ENCODE data around the gene ANLN.
"Not testable (repeated sequence)": the region's sequence is repeated elsewhere in the genome, so short reads cannot be mapped to it uniquely, and the experiment has no call there.

Gene ANLN

DNA sequence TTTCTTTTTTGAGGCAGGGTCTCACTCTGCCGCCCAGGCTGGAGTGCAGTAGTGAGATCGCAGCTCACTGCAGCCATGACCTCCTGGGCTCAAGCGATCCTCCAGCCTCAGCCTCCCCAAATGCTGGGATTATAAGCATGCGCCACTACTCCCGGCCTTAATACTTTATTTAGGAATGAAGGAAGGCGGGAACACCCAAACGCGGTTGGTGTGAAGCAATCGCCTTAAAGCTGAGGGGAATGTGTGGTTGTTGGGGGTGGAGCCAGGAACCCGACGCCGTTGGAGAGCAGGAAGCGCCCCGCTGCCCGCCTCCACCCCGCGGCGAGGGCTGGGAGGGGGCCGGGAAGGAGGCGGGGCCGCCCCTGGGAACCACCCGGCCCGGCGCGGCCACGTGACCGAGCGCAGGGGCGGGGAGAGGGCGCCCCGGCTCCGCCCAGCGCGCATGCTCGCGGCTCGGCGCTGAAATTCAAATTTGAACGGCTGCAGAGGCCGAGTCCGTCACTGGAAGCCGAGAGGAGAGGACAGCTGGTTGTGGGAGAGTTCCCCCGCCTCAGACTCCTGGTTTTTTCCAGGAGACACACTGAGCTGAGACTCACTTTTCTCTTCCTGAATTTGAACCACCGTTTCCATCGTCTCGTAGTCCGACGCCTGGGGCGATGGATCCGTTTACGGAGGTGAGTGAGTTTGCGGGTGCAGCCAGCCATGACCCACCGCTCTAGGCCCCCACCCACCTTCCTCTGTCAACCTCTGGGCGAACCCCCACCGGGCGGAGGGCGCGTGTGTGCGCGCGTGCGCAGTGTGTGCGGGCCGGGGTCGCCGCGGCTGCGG lies at the start of gene ANLN:
ANLN (plus strand) TSS at position 492 of the 828 bp plus-strand sequence; CDS start at position 657, 165 bp downstream.
- peak; percentile 98 for DNase-seq (ENCODE audit: low spot score)

- no peak for DNase-seq (ENCODE audit: low spot score)
Measured at GRCh38 chr7:36343548-36343947, 46.1 kb upstream of the ANLN start.

DNA sequence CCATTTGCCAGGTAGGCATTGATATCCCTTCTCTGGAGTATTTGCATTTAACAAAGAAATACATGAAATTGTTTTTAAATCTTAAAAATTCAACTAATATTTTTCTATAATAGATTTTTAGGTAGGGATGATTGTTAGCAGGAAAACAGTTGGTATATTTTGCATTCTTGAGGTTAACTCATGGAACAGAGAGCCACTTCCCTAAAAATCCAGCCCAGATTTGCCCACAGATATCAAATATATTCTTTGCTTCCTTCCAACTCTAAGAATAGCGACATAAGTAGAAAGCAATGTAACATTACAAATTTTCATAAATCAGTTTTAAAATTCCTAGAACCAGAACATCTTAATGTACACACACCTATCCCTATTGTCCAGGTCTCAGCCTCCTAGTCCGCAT lies 45.0 kb upstream of the ANLN start:
- no peak for DNase-seq (ENCODE audit: low spot score)

DNA sequence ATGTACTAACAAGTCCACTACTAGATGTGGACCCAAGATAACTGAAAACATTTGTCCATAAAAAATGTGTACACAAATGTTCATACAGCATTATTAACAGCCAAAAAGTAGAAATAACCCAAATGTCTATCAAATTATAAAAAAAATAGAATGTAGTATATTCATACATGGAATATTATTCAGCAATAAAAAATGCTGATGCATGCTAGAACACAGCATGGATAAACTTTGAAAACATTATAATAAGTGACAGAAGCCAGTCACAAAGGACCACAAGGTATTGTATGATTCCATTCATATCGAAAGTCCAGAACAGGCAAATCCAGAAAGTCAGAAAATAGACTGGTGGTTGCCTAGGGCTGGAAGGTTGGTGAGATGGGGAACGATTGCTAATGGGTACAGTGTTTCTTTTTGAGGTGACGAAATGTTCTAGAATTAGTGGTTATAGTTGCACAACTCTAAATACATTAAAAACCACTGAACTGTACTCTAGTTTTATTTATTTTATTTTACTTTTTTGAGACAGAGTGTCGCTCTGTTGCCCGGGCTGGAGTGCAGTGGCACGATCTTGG lies 43.3 kb upstream of the ANLN start:
- no peak for DNase-seq (ENCODE audit: low spot score)

GRCh38 chr7:36348256-36348655 lies 41.4 kb upstream of the ANLN start:
- no peak for DNase-seq (ENCODE audit: low spot score)

- no peak for DNase-seq (ENCODE audit: low spot score)
Measured at GRCh38 chr7:36348771-36349170, 40.9 kb upstream of the ANLN start.

GRCh38 chr7:36349626-36350025 lies 40.0 kb upstream of the ANLN start:
- no peak for DNase-seq (ENCODE audit: low spot score)

GRCh38 chr7:36355490-36355889 lies 34.2 kb upstream of the ANLN start:
- DNase-seq (ENCODE audit: low spot score), result no peak

GRCh38 chr7:36357054-36357453 lies 32.6 kb upstream of the ANLN start:
- DNase-seq (ENCODE audit: low spot score), result no peak

DNA sequence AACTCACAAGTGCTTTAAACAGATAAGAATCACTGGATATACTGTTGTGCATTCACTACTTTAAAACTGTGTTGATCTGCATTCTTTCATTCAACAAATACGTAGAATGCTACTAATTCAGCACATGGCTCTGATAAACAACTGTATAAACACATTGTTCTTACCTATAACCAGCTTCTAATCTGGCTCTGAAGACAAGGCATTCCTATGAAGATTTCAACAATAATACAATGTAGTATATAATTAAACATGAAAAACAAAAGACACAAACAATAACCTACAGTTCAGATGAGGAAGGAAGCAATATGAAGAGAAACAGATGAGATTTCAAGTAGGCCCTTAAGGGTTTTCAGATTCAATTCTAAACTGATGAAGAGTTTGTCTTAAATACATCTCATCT lies 31.1 kb upstream of the ANLN start:
- no peak for DNase-seq (ENCODE audit: low spot score)

DNA sequence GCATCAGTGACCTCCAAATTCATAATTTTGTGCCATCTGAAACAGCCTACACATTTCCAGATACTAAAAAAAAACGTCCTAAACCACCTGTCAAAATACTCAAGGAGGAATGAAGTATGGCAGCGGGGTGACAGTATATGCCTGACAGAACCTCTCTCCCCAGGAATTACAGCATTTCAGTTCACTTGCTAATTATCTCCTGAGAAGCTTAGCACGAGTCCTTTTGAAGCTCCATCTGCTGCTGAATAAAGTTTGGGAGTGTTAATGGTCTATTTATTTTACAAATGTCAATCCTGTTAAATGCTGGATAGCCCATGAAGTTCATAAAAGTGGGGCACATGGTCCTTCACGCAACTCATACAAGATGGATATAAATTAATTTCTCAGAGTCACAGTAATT lies 29.4 kb upstream of the ANLN start:
- no peak for DNase-seq (ENCODE audit: low spot score)

DNA sequence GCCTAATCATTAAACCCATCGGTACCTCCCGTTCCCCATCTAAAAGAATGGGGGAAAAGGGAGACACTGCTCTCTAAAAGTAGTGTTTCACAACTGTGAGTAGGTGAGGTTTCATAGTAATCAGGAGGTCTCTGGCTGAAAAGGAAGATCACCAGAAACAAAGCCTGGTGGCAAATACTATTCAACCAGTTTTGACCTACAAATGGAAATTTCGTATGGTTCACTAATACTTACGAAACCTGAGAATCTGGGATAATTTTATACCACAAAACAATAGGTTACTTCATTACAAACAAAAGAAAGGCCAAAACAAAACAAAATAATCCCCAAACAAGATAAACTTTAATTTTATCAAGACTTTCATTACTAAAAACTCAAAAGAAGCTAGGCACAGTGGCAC lies 28.4 kb upstream of the ANLN start:
- DNase-seq (ENCODE audit: low spot score), result no peak

DNA sequence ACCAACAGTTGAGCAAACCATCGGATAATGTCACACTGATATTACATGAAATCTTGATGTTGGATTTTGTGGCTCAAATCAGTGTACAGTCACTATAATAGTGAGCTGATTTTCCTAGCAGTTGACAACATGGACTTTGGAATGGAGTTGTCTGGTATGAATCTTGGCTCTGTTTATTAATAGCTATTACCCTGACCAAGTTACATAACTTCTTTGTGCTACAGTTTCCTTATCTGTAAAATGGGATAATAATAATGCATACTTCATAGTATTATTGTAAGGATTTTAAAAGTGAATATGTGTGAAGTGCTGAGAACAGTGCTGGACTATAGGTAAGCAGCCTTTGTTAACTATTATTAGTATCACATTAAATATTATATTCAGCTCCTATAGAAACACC lies 26.1 kb upstream of the ANLN start:
- DNase-seq (ENCODE audit: low spot score), result no peak

- no peak for DNase-seq (ENCODE audit: low spot score)
Measured at GRCh38 chr7:36366005-36366717, 23.5 kb upstream of the ANLN start.

DNA sequence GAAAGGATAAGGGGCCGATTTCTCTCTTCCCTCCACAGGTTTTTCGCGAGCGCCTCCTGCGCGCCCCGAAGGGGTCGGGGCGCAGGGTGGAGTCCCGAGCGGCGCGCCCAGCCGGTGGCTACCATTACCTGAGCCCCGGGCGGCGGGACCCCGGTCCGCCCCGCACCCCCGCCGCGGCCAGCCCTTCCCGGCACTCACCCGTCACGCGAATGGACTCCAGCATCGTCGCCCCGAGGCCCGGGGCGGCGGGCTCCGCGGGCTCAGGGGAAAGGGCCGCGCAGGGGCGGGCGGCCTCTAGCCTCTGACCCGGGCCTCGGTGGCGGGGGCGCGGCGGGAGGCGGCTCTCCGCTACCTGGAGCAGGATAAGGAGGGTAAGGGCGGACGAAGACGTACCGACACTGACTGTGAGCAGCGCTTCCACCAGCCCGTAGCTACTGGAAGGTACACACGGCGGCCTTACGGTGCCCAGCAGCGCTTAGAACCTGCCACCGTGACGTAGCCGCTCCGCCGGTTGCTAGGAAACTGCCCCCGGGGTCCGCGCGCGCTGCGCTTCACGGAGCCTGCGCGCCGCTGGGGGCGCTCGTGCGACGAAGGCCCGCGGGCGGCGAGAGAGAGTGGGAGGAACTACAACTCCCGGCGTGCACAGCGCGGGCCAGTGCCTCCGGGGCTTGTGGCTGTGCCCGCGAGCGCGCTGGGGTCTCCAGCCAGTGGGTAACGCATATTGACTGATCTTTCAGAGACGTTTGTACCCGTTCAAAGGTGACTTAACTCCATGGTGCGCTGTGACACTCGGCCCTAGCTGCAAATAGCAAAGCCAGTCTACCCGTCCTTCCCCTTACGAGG lies 22.7 kb upstream of the ANLN start:
- DNase-seq (ENCODE audit: low spot score), result peak; percentile 96

DNA sequence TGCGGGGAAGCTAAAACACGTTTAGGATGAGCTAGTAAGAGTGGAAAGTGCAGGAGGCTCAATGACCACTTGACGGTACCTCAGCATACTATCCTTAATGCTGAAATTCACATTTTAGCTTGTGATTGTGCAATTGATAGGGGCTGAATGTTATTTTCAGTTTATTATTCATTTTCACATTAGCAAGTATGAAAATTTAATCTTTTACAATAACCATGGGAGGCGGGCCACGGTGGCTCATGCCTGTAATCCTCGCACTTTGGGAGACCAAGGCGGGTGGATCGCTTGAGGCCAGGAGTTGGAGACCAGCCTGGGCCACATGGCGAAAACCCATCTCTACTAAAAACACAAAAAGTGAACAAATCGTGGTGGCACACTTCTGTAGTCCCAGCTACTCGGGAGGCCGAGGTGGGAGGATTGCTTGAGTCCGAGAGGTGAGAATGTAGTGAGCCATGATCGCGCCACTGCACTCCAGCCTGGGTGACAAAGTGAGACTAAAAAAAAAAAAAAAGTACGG lies 22.0 kb upstream of the ANLN start:
- no peak for DNase-seq (ENCODE audit: low spot score)

DNA sequence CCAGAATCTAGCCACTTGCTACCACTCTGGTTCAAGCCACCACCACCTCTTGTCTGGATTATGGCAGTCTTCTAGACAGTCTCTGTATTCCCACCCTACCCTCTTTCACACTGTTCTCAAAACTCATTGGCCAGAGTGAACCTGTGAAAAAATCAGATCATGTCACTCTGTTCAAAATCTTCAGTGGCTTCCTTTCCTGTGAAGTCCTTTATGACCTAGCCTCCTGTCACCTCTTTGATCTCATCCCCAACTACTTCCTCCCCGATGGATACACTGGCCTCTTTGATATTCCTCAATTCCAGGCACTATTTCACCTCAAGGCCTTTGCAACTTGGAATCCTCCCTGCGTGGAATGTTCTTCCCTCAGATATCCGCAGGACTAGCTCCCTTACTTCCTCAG lies 21.2 kb upstream of the ANLN start:
- DNase-seq (ENCODE audit: low spot score), result no peak

- no peak for DNase-seq (ENCODE audit: low spot score)
Measured at GRCh38 chr7:36369171-36369570, 20.5 kb upstream of the ANLN start.

DNA sequence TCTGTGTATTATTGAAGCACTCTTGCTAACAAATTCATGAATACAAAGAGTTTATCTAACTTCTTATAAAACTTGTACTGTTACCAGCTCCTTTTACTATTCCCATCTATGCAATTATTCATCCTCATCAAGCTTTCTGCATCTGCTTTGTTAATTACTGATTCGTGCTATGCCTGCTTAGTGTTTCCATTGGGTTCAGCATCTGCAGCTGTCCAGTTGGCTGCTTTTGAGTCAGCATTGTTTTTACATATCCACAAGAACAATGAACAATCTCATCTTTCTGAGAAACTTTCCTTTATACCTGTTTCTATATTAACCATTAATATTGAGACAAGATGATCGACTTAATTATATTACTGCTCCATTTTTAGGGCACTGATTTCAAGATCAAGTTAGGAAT lies 19.6 kb upstream of the ANLN start:
- no peak for DNase-seq (ENCODE audit: low spot score)

DNA sequence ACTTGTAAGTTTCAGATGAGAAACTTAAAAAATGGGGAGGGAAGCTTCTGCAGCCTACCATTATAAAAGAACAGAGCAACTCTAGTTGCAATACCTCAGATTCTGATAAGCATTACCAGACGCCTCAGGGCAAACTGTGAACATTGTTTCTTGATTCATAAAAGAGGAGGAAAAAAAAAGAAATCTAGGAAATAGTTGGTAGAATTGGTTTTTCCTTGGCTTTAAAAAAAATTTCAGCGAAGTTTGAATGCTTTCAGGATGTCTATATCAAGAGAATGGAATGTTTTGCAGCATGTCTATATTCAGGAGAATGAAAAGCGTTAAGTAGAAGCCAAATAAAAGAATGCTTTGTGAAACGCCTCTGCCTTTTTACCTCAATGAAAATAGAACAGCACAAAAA lies 17.5 kb upstream of the ANLN start:
- no peak for DNase-seq (ENCODE audit: low spot score)

DNA sequence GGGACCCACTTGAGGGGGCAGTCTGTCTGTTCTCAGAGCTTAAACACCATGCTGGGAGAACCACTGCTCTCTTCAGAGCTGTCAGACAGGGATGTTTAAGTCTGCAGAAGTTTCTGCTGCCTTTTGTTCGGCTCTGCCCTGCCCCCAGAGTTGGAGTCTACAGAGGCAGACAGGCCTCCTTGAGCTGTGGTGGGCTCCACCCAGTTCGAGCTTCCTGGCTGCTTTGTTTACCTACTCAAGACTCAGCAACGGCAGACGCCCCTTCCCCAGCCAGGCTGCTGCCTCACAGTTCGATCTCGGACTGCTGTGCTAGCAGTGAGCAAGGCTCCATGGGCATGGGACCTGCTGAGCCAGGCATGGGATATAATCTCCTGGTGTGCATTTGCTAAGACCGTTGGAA lies 11.1 kb upstream of the ANLN start:
- not testable (repeated sequence) for DNase-seq (ENCODE audit: low spot score)
